ENCODE measurements around the gene EPHA6.

DNA sequence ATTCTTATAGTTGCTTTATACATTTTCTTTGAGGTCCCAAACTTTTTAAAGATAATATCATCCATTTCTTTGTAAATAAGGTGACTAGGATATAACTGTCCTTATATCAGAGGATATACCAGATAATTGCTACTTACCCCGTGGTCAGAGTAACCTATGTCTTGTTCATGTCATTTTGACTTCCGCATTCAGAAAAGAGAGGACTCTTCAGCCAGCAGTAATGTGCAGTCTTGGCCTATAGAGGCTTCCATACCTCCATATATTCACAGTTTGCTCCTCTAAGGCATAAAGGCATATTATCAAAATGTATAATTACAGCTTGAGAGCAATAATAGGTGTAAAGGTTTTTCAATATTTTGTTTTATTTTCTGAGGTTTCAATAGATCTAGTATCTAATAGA lies 38.5 kb downstream of the EPHA6 start:
- TF ChIP-seq, protein P1, sequence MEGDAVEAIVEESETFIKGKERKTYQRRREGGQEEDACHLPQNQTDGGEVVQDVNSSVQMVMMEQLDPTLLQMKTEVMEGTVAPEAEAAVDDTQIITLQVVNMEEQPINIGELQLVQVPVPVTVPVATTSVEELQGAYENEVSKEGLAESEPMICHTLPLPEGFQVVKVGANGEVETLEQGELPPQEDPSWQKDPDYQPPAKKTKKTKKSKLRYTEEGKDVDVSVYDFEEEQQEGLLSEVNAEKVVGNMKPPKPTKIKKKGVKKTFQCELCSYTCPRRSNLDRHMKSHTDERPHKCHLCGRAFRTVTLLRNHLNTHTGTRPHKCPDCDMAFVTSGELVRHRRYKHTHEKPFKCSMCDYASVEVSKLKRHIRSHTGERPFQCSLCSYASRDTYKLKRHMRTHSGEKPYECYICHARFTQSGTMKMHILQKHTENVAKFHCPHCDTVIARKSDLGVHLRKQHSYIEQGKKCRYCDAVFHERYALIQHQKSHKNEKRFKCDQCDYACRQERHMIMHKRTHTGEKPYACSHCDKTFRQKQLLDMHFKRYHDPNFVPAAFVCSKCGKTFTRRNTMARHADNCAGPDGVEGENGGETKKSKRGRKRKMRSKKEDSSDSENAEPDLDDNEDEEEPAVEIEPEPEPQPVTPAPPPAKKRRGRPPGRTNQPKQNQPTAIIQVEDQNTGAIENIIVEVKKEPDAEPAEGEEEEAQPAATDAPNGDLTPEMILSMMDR (IDR thresholded peaks at IDR 0.05): no peak
- TF ChIP-seq POLR2A (IDR thresholded peaks at IDR 0.05): no peak

All from transverse colon (tissue), 3 donors.